ENCODE data around the gene VEGFD.

VEGFD gene

GRCh38 chrX:15405846-15406245 lies 21.6 kb upstream of the VEGFD start (continued):
- TF ChIP-seq CREB5 (CRISPR knock-in tag; IDR thresholded peaks at IDR 0.05; ENCODE audit: low read depth) (no peak), ARNTL (CRISPR knock-in tag; IDR thresholded peaks at IDR 0.05; ENCODE audit: borderline replicate concordance, low read depth) (no peak), ZC3H10 (CRISPR knock-in tag; IDR thresholded peaks at IDR 0.05) (no peak), ZNF565 (CRISPR knock-in tag; conservative IDR thresholded peaks at IDR 0.05; ENCODE audit: low read depth) (no peak), CSDC2 (CRISPR knock-in tag; IDR thresholded peaks at IDR 0.05) (no peak), POU6F1 (CRISPR knock-in tag; IDR thresholded peaks at IDR 0.05; ENCODE audit: borderline replicate concordance, low read depth) (no peak)

- TF ChIP-seq ARNTL (CRISPR knock-in tag; IDR thresholded peaks at IDR 0.05; ENCODE audit: borderline replicate concordance, low read depth) (no peak), ISL1 (CRISPR knock-in tag; IDR thresholded peaks at IDR 0.05) (no peak), ZNF565 (CRISPR knock-in tag; conservative IDR thresholded peaks at IDR 0.05; ENCODE audit: low read depth) (no peak), CSDC2 (CRISPR knock-in tag; IDR thresholded peaks at IDR 0.05) (no peak), CREB5 (CRISPR knock-in tag; IDR thresholded peaks at IDR 0.05; ENCODE audit: low read depth) (no peak), RARB (CRISPR knock-in tag; IDR thresholded peaks at IDR 0.05) (no peak), TOX (CRISPR knock-in tag; IDR thresholded peaks at IDR 0.05; ENCODE audit: borderline replicate concordance) (no peak), ESRRG (CRISPR knock-in tag; IDR thresholded peaks at IDR 0.05) (no peak), CSRNP3 (CRISPR knock-in tag; IDR thresholded peaks at IDR 0.05) (no peak), POU6F1 (CRISPR knock-in tag; IDR thresholded peaks at IDR 0.05; ENCODE audit: borderline replicate concordance, low read depth) (no peak), TCF4 (CRISPR knock-in tag; IDR thresholded peaks at IDR 0.05; ENCODE audit: borderline replicate concordance) (no peak), ZNF70 (CRISPR knock-in tag; IDR thresholded peaks at IDR 0.05) (no peak), TSHZ2 (CRISPR knock-in tag; IDR thresholded peaks at IDR 0.05) (no peak), ZFP30 (CRISPR knock-in tag; IDR thresholded peaks at IDR 0.05) (no peak), OSR1 (CRISPR knock-in tag; IDR thresholded peaks at IDR 0.05) (no peak)
- ATAC-seq, result peak; percentile 60
Measured at GRCh38 chrX:15404401-15405096, 20.3 kb upstream of the VEGFD start.

- peak; percentile 67 for TF ChIP-seq TSHZ2 (CRISPR knock-in tag; IDR thresholded peaks at IDR 0.05)
- TF ChIP-seq RARB (CRISPR knock-in tag; IDR thresholded peaks at IDR 0.05), result no peak
- TF ChIP-seq ZNF565 (CRISPR knock-in tag; conservative IDR thresholded peaks at IDR 0.05; ENCODE audit: low read depth), result no peak
- no peak for TF ChIP-seq OSR1 (CRISPR knock-in tag; IDR thresholded peaks at IDR 0.05)
- peak; percentile 76 for TF ChIP-seq ISL1 (CRISPR knock-in tag; IDR thresholded peaks at IDR 0.05)
- ATAC-seq, result peak; percentile 30; the same call in 2 of the 3 replicates
Measured at GRCh38 chrX:15401378-15401777, 17.2 kb upstream of the VEGFD start.

Measured in SK-N-SH treated with all-trans-retinoic acid at 6 μM for 48 hours (cell line).